Neuronal stem cell (in vitro differentiated cells): Measurements from ENCODE around the gene SAT1.

Experiments used
- DNase-seq: peaks from one replicate; pipeline ENCODE4 v3.0.0-alpha.2; 2013; ENCODE audit warnings: low spot score
- H2AFZ ChIP-seq: one replicate; pipeline ENCODE4 v1.6.1; 2013; ENCODE audit warnings: mild to moderate bottlenecking, low read length, inconsistent platforms
- H2AK5ac ChIP-seq: 2 replicates; pipeline ENCODE4 v1.6.1; 2013; ENCODE audit warnings: low read depth, mild to moderate bottlenecking, inconsistent platforms, low read length, moderate library complexity, mixed read lengths
- H2BK120ac ChIP-seq: 2 replicates; pipeline ENCODE4 v1.6.1; 2013; ENCODE audit warnings: low read depth, mild to moderate bottlenecking, inconsistent platforms, low read length, moderate library complexity, mixed read lengths
- H2BK12ac ChIP-seq: one replicate; pipeline ENCODE4 v1.6.1; 2013; ENCODE audit warnings: low read length, inconsistent platforms
- H2BK15ac ChIP-seq: 2 replicates; pipeline ENCODE4 v1.6.1; 2013; ENCODE audit warnings: mild to moderate bottlenecking, low read length, inconsistent platforms, mixed read lengths
- H2BK5ac ChIP-seq: one replicate; pipeline ENCODE4 v1.6.1; 2013; ENCODE audit warnings: inconsistent platforms, mild to moderate bottlenecking, low read length, moderate library complexity
- H3K14ac ChIP-seq: one replicate; pipeline ENCODE4 v1.6.1; 2013; ENCODE audit warnings: low read length, inconsistent platforms
- H3K18ac ChIP-seq: 2 replicates; pipeline ENCODE4 v1.6.1; 2013; ENCODE audit warnings: low read length, inconsistent platforms
- H3K23ac ChIP-seq: 2 replicates; pipeline ENCODE4 v1.6.1; 2013; ENCODE audit warnings: low read depth, mild to moderate bottlenecking, mixed read lengths, low read length, inconsistent platforms; ENCODE audit not compliant: poor library complexity
- H3K27ac ChIP-seq: replicated peaks from 3 replicates; pipeline ENCODE4 v1.5.1; 2013; ENCODE audit warnings: low read length, inconsistent platforms
- H3K27me3 ChIP-seq, 3 experiments: 2 replicates each; pipeline ENCODE4 v1.6.1; 2013; ENCODE audit warnings: low read length in 3 of 3, mild to moderate bottlenecking in 2 of 3, inconsistent platforms in 1 of 3, low read depth in 1 of 3, mixed read lengths in 1 of 3, moderate library complexity in 1 of 3; ENCODE audit not compliant: control insufficient read depth in 3 of 3, insufficient read depth in 3 of 3
- H3K36me3 ChIP-seq, 2 donors: replicated peaks in 1 of 2; 2 replicates each; pipeline ENCODE4 v1.6.1; 2013; ENCODE audit warnings: low read length in 2 of 2; ENCODE audit not compliant: control insufficient read depth in 2 of 2, insufficient read depth in 2 of 2
- H3K4ac ChIP-seq: 2 replicates; pipeline ENCODE4 v1.6.1; 2013; ENCODE audit warnings: inconsistent platforms, mild to moderate bottlenecking, low read length, moderate library complexity
- H3K4me1 ChIP-seq, 2 donors: 1 replicate in 1 of 2; 2 replicates in 1 of 2; pipeline ENCODE4 v1.6.1; 2013; ENCODE audit warnings: low read length in 2 of 2, low read depth in 1 of 2; ENCODE audit not compliant: control insufficient read depth in 2 of 2, insufficient read depth in 1 of 2
- H3K4me2 ChIP-seq: one replicate; pipeline ENCODE4 v1.6.1; 2013; ENCODE audit warnings: mild to moderate bottlenecking, low read length, inconsistent platforms; ENCODE audit not compliant: insufficient read depth, poor library complexity, severe bottlenecking
- H3K4me3 ChIP-seq, 2 donors: 2 replicates each; pipeline ENCODE4 v1.5.1; 2013; ENCODE audit warnings: low read length in 2 of 2, mild to moderate bottlenecking in 2 of 2, inconsistent platforms in 1 of 2, moderate library complexity in 1 of 2
- H3K79me1 ChIP-seq: one replicate; pipeline ENCODE4 v1.6.1; 2013; ENCODE audit warnings: low read depth, mild to moderate bottlenecking, inconsistent platforms, low read length, moderate library complexity
- H3K9ac ChIP-seq: one replicate; pipeline ENCODE4 v1.6.1; 2013; ENCODE audit warnings: mild to moderate bottlenecking, low read depth, low read length, inconsistent platforms; ENCODE audit not compliant: poor library complexity
- H3K9me3 ChIP-seq, 2 donors: replicated peaks in 1 of 2; 2 replicates each; pipeline versions ENCODE3 to v1.6.1; 2013; ENCODE audit warnings: low read length in 2 of 2, mild to moderate bottlenecking in 2 of 2, inconsistent platforms in 1 of 2, low read depth in 1 of 2, mixed read lengths in 1 of 2, moderate library complexity in 1 of 2; ENCODE audit not compliant: control insufficient read depth in 2 of 2, insufficient read depth in 1 of 2
- H4K8ac ChIP-seq: one replicate; pipeline ENCODE4 v1.6.1; 2013; ENCODE audit warnings: low read depth, mild to moderate bottlenecking, inconsistent platforms, low read length, moderate library complexity
- H4K91ac ChIP-seq: one replicate; pipeline ENCODE4 v1.6.1; 2013; ENCODE audit warnings: low read length, low read depth, mild to moderate bottlenecking, inconsistent platforms; ENCODE audit not compliant: poor library complexity
- WGBS, 2 donors: extraction: QIAGEN DNeasy Blood & Tissue Kit; methylation state at CpG; one replicate each; pipeline ENCODE4 v1.1.7; 2013; ENCODE audit warnings: missing lambda C conversion rate in 2 of 2, mixed read lengths in 1 of 2; ENCODE audit not compliant: insufficient read length in 2 of 2, insufficient replicate concordance in 1 of 2; ENCODE audit errors: extremely low coverage in 2 of 2; 5-methylcytosine and 5-hydroxymethylcytosine counted together

Gene SAT1

DNA sequence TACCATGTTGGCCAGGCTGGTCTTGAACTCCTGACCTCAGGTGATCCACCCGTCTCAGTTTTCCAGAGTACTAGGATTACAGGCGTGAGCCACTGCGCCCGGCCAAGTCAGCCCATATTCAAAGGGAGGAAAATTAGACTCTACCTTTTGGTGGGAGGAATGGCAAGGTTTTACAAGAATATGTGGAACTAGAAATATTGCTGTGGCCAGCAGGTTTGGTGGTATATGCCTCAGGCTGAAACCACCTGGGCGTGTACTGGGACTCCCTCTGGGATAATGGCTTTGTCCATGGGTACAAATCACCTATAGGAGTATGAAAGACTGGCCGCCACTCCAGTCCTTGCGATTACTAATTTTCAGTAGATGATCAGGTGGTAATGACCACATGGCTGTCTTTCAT lies 32.4 kb downstream of the SAT1 start:
- no peak overlapping the region for H2BK12ac ChIP-seq
- no peaks in the 10 kb centered on the region for H3K27me3 ChIP-seq
- no peak for DNase-seq
- H3K4ac ChIP-seq = no peak overlapping the region
- no peak overlapping the region for H2BK5ac ChIP-seq
- no peak overlapping the region for H3K27ac ChIP-seq
- H3K79me1 ChIP-seq = no peaks in the 10 kb centered on the region
- H2BK15ac ChIP-seq = no peak overlapping the region
- no peak overlapping the region for H2BK120ac ChIP-seq
- H3K4me2 ChIP-seq = no peak overlapping the region
- no peak overlapping the region for H3K18ac ChIP-seq
- no peaks in the 10 kb centered on the region for H3K36me3 ChIP-seq
- H3K9ac ChIP-seq = no peak overlapping the region
- H3K14ac ChIP-seq = no peak overlapping the region
- WGBS, 2 donors = no CpG with 5 or more reads among the region's 7 CpGs
- H2AFZ ChIP-seq = no peak overlapping the region
- no peak overlapping the region for H3K4me3 ChIP-seq
- no peaks in the 10 kb centered on the region for H3K9me3 ChIP-seq
- H4K8ac ChIP-seq = no peak overlapping the region
- no peak overlapping the region for H4K91ac ChIP-seq
- H2AK5ac ChIP-seq = no peak overlapping the region
- no peak overlapping the region for H3K23ac ChIP-seq
- peaks cover 0 to 2% of the 10 kb centered on the region in 2 donors for H3K4me1 ChIP-seq

DNA sequence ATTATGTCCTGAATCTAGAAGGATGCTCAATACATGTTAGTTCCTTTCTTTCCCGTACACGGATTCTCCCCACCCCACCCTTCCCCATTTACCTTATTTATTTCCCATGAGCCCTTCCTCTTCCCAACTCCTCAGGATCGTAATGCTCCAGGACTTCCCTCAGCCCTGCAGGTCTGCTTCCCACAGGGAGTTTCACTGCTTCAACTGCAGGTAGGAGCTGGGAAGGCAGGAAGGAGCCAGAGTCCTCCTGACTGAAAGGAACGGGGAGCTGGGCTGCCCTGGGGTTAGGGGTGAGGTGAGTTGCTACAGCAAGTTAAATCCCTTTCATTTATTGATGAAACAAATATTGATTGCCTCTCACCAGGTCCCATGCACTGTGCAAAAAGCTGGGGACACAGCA lies 33.2 kb downstream of the SAT1 start:
- H3K4me3 ChIP-seq = no peak overlapping the region
- no peak overlapping the region for H3K4ac ChIP-seq
- no peaks in the 10 kb centered on the region for H3K36me3 ChIP-seq
- no peak overlapping the region for H2AK5ac ChIP-seq
- no peak overlapping the region for H3K9ac ChIP-seq
- no peak overlapping the region for H2BK12ac ChIP-seq
- no peak overlapping the region for H4K8ac ChIP-seq
- H3K79me1 ChIP-seq = no peaks in the 10 kb centered on the region
- H4K91ac ChIP-seq = no peak overlapping the region
- H3K9me3 ChIP-seq = no peaks in the 10 kb centered on the region
- H2BK5ac ChIP-seq = no peak overlapping the region
- H2BK120ac ChIP-seq = no peak overlapping the region
- no peak for DNase-seq
- no peak overlapping the region for H3K4me2 ChIP-seq
- H2BK15ac ChIP-seq = no peak overlapping the region
- H3K14ac ChIP-seq = no peak overlapping the region
- no peak overlapping the region for H2AFZ ChIP-seq
- H3K23ac ChIP-seq = no peak overlapping the region
- no peak overlapping the region for H3K18ac ChIP-seq
- WGBS, 2 donors = no CpG with 5 or more reads among the region's 4 CpGs
- H3K4me1 ChIP-seq = peaks cover 0 to 2% of the 10 kb centered on the region in 2 donors
- H3K27me3 ChIP-seq = no peaks in the 10 kb centered on the region
- H3K27ac ChIP-seq = no peak overlapping the region

DNA sequence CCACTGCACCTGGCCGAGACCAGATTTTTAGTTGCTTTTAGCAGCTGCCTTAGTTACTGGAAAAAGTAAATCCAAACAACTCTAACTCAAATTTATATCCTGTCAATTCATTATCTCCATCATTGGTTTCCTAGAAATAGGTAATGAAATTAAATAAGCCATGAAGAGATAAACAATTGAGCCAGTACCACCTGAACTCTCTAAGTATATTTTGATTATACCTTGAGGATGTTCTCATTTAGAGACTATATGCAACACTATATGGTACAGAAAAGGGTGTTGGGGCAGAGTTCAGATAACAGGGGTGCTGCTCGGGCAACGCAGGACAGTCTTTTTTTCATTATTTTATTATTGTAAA lies 35.0 kb downstream of the SAT1 start:
- no peak overlapping the region for H3K9ac ChIP-seq
- no peak overlapping the region for H3K27ac ChIP-seq
- no peak overlapping the region for H3K14ac ChIP-seq
- no peaks in the 10 kb centered on the region for H3K27me3 ChIP-seq
- no peaks in the 10 kb centered on the region for H3K36me3 ChIP-seq
- H2BK15ac ChIP-seq = no peak overlapping the region
- no peak overlapping the region for H2BK120ac ChIP-seq
- no peak overlapping the region for H3K4me3 ChIP-seq
- no peak overlapping the region for H4K91ac ChIP-seq
- no peak overlapping the region for H3K4ac ChIP-seq
- H2AFZ ChIP-seq = no peak overlapping the region
- H3K9me3 ChIP-seq = no peaks in the 10 kb centered on the region
- no peak overlapping the region for H3K23ac ChIP-seq
- no peak for DNase-seq
- no CpG with 5 or more reads among the region's 3 CpGs for WGBS, 2 donors
- H3K18ac ChIP-seq = no peak overlapping the region
- no peak overlapping the region for H4K8ac ChIP-seq
- H2BK5ac ChIP-seq = no peak overlapping the region
- H3K4me1 ChIP-seq = no peaks in the 10 kb centered on the region
- no peak overlapping the region for H2AK5ac ChIP-seq
- no peaks in the 10 kb centered on the region for H3K79me1 ChIP-seq
- no peak overlapping the region for H3K4me2 ChIP-seq
- no peak overlapping the region for H2BK12ac ChIP-seq

DNA sequence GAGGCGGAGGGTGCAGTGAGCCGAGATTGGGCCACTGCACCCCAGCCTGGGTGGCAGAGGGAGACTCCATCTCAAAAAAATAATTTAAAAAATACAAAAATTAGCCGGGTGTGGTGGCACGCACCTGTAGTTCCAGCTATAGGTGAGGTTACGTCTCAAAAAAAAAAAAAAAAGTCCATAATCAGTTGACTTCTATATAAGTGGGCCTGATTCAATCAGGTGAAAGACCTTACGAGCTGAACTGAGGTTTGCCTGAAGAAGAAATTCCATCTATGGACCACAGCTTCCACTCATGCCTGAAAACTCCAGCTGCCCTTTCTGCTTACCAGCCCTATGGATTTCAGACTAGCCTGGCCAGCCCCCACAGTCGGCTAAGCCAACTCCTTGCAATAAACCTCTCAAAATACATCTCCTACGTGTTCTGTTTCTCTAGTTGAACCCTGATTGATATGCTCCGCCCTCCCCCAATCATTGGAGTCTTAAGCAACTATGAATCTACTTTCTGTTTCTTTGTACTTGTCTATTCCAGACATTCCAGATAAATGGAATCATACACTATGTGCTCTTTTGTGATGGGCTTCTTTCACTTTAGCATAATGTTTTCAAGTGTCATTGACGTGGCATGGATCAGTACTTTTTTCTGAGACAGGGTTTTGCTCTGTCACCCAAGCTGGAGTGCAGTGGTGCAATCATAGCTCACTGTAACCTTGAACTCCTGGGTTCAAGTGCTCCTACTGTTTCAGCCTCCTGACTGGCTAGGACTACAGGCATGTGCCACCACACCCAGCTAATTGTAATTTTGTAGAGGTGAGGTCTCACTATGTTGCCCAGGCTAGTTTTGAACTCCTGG lies 36.6 kb downstream of the SAT1 start:
- Histone ChIP-seq H4K8ac (no peak overlapping the region), H4K91ac (no peak overlapping the region), H2BK5ac (no peak overlapping the region), H3K4me2 (no peak overlapping the region), H2BK12ac (no peak overlapping the region), H3K9ac (no peak overlapping the region), H3K14ac (no peak overlapping the region), H2AK5ac (no peak overlapping the region), H2AFZ (no peak overlapping the region), H3K36me3 (no peaks in the 10 kb centered on the region), H3K4me1 (no peaks in the 10 kb centered on the region), H3K4ac (no peak overlapping the region), H3K79me1 (no peaks in the 10 kb centered on the region), H3K4me3 (no peak overlapping the region), H2BK15ac (no peak overlapping the region), H3K23ac (no peak overlapping the region), H3K9me3 (no peaks in the 10 kb centered on the region), H3K18ac (no peak overlapping the region), H3K27ac (no peak overlapping the region), H2BK120ac (no peak overlapping the region), H3K27me3 (no peaks in the 10 kb centered on the region)
- WGBS, 2 donors = no CpG with 5 or more reads among the region's 10 CpGs
- DNase-seq = no peak
